Endothelial cell (in vitro differentiated cells): ENCODE data around the gene MKNK2. TPM values are rescaled to one million over a fixed set of nuclear protein-coding genes. Genes with fewer than 3 reads are reported as not detected.
"Not testable (repeated sequence)": the region's sequence is repeated elsewhere in the genome, so short reads cannot be mapped to it uniquely, and the experiment has no call there.

Source experiments
- DNase-seq: peaks from one replicate; pipeline ENCODE4 v3.0.0; 2021; ENCODE audit warnings: low spot score
- H3K27ac Mint-ChIP-seq: one replicate; pipeline ENCODE4 v1.8.0; 2021; ENCODE audit warnings: mixed read lengths, inconsistent platforms; ENCODE audit not compliant: unreplicated experiment
- H3K27me3 Mint-ChIP-seq: one replicate; pipeline ENCODE4 v1.8.0; 2021; ENCODE audit warnings: mild to moderate bottlenecking, moderate library complexity, mixed read lengths, inconsistent platforms; ENCODE audit not compliant: unreplicated experiment
- H3K36me3 Mint-ChIP-seq: one replicate; pipeline ENCODE4 v1.8.0; 2021; ENCODE audit warnings: mild to moderate bottlenecking, low read depth, mixed read lengths, inconsistent platforms; ENCODE audit not compliant: unreplicated experiment
- H3K4me1 Mint-ChIP-seq: one replicate; pipeline ENCODE4 v1.8.0; 2021; ENCODE audit warnings: mild to moderate bottlenecking, mixed read lengths, inconsistent platforms; ENCODE audit not compliant: unreplicated experiment
- H3K4me3 Mint-ChIP-seq: one replicate; pipeline ENCODE4 v1.8.0; 2021; ENCODE audit warnings: mild to moderate bottlenecking, mixed read lengths, inconsistent platforms; ENCODE audit not compliant: unreplicated experiment
- H3K9me3 Mint-ChIP-seq: one replicate; pipeline ENCODE4 v1.8.0; 2021; ENCODE audit warnings: mixed read lengths, inconsistent platforms; ENCODE audit not compliant: unreplicated experiment
- CTCF ChIP-seq: fragments of 200-600 bp; sonication (generic); IDR thresholded peaks from one replicate; pipeline ENCODE4 v1.5.0; 2021; ENCODE audit warnings: antibody characterized with exemption; ENCODE audit not compliant: unreplicated experiment
- total RNA-seq: library from RNA; stranded (reverse); fragmentation: NEBNext Ultra II Directional; extraction: Animal tissue kit (Norgen Biotek cat#: 25700); gene quantifications from one replicate; pipeline ENCODE4 v1.2.1, GENCODE V29; 2021; ENCODE audit not compliant: unreplicated experiment

The MKNK2 gene
- total RNA-seq, 1 donor from 2014 or later, result 228 TPM

- H3K27me3 Mint-ChIP-seq, result peaks cover 6% of the 10 kb centered on the region
Measured at GRCh38 chr19:2036424-2036823, 14.6 kb downstream of the MKNK2 start.

GRCh38 chr19:2035590-2035991 lies 15.5 kb downstream of the MKNK2 start:
- H3K4me1 Mint-ChIP-seq, result peaks cover 10% of the 10 kb centered on the region
- H3K27ac Mint-ChIP-seq, result no peak overlapping the region

More at GRCh38 chr19:2036424-2036823, 14.6 kb downstream of the MKNK2 start:
- DNase-seq, result no peak
- no peak for TF ChIP-seq CTCF
- Mint-ChIP-seq H3K27ac (no peak overlapping the region), H3K36me3 (peaks cover 3% of the 10 kb centered on the region), H3K4me3 (no peak overlapping the region), H3K4me1 (peaks cover 10% of the 10 kb centered on the region), H3K9me3 (no peaks in the 10 kb centered on the region)

GRCh38 chr19:2034729-2035589 lies 16.1 kb downstream of the MKNK2 start:
- Mint-ChIP-seq H3K27ac (no peak overlapping the region), H3K9me3 (no peaks in the 10 kb centered on the region), H3K27me3 (peaks cover 6% of the 10 kb centered on the region), H3K36me3 (peaks cover 3% of the 10 kb centered on the region), H3K4me3 (no peak overlapping the region), H3K4me1 (peaks cover 10% of the 10 kb centered on the region)
- TF ChIP-seq CTCF, result no peak
- peak; percentile 43 for DNase-seq

More at GRCh38 chr19:2035590-2035991, 15.5 kb downstream of the MKNK2 start:
- no peak for TF ChIP-seq CTCF
- Mint-ChIP-seq H3K36me3 (peaks cover 3% of the 10 kb centered on the region), H3K4me3 (no peak overlapping the region), H3K9me3 (no peaks in the 10 kb centered on the region), H3K27me3 (peaks cover 6% of the 10 kb centered on the region)
- DNase-seq, result no peak

- not testable (repeated sequence) for H3K27me3 Mint-ChIP-seq, H3K36me3 Mint-ChIP-seq, DNase-seq, H3K27ac Mint-ChIP-seq, H3K9me3 Mint-ChIP-seq, H3K4me3 Mint-ChIP-seq, H3K4me1 Mint-ChIP-seq
Measured at GRCh38 chr19:2034253-2034652, 16.8 kb downstream of the MKNK2 start.

DNA sequence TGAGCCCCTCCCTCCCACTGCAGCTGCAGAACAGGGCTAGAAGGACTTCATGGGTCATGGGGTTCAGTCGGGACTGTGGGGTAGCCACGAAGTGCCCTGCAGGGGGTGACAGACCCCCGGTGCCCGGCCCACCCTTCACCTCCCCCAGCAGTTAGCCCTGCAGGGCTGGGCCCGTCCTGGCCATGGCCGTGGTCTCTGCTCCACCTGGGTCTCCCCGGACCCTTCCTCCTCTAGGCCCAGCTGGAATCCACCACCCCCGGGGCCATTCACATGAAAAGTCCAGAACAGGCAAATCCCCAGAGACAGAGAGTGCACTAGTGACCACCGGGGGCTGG lies 17.3 kb downstream of the MKNK2 start:
- Mint-ChIP-seq H3K27me3 (peaks cover 3% of the 10 kb centered on the region), H3K4me1 (peaks cover 10% of the 10 kb centered on the region), H3K4me3 (no peak overlapping the region), H3K9me3 (no peaks in the 10 kb centered on the region), H3K36me3 (peaks cover 3% of the 10 kb centered on the region), H3K27ac (no peak overlapping the region)
- TF ChIP-seq CTCF, result no peak
- DNase-seq, result no peak
